ENCODE results near the gene ZFP3. TPM values are rescaled to one million over a fixed set of nuclear protein-coding genes. Genes with fewer than 3 reads are reported as not detected.
"Not testable (repeated sequence)": the region's sequence is repeated elsewhere in the genome, so short reads cannot be mapped to it uniquely, and the experiment has no call there.

The ZFP3 gene
- total RNA-seq, 1 donor from 2014 or later: 0.21 TPM

GRCh38 chr17:5135726-5136579 is 57.7 kb downstream of the ZFP3 start:
- Histone ChIP-seq H3K36me3 (no peaks in the 10 kb centered on the region), H3K27ac (no peak overlapping the region), H3K27me3 (no peaks in the 10 kb centered on the region), H3K4me3 (no peak overlapping the region), H3K9me3 (no peaks in the 10 kb centered on the region), H3K4me1 (no peaks in the 10 kb centered on the region)
- no peak for DNase-seq (ENCODE audit: low spot score in 2 of 2)
- TF ChIP-seq CTCF (IDR thresholded peaks at IDR 0.05): no peak
- intact Hi-C loops (cut with DNase I): no loop called here

DNA sequence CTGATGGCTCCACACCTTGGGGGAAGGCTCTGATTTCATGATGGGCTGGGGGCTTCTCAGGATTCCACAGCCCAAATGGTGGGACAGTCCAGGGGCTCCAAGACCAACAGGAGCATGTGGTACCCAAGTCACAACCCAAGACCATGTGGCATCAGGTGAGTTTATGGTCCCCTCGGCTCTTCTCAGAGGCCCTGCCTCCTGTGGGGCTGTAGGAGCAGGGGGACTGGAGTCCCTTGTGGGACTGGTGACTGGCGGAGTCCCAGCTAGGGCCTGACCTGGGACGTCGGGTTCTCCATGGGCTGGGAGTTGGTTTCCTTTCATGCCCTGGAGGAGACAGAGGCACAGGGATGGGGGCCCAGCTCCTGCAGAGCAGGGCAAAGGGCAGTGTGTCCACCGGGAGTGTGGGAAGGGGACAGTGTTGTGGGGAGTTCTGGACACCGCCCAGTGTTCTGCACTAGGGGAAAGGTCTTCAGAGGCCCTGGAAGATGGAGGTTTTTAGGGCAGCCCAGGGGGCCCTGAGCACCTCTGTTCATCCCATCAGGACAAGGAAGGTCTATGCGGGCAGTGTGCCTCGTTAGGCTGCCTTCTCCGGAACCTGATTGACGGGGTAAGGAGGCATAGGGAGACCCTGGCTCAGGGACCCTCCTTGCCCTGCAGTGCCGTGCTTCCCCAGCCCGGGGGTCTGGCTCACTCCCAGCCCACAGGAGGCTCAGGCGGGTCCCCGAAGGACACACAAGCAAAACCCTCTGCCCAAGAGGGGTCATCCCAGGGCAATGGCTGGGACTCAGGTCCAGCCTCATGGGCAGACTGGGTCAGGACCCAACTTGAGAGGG is 58.5 kb downstream of the ZFP3 start:
- H3K27me3 ChIP-seq; H3K9me3 ChIP-seq; H3K27ac ChIP-seq; intact Hi-C loops (cut with DNase I); DNase-seq (ENCODE audit: low spot score in 2 of 2); H3K4me1 ChIP-seq; H3K36me3 ChIP-seq; H3K4me3 ChIP-seq: not testable (repeated sequence)

DNA sequence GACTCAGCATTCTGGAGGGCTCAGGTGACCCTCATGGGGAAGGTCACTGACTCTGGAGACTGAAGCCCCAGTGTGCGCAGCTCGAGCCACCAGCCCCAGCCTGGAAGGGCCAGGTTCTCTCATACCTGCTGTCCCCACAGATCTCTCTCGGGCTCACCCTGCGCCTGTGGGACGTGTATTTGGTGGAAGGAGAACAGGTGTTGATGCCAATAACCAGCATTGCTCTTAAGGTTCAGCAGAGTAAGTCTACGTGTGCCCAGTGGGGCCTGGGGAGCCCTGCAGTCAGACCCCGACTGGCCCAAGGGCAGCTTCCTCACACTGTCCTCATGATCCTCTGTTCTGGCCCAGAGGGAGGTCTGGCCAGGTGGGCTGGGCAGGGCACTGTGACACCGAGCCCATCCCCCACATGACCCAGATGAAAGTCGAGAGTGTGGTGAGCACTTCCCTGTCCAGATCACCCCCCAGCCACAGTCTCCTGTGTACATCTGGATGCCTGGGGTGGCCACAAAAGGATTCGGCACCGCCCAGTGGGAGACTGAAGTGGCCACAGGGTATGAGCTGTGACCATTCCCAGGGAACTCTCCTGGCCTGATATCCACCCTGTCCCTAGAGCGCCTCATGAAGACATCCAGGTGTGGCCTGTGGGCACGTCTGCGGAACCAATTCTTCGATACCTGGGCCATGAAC is 59.4 kb downstream of the ZFP3 start:
- H3K4me1 ChIP-seq; H3K4me3 ChIP-seq; H3K9me3 ChIP-seq; H3K27ac ChIP-seq; H3K36me3 ChIP-seq; H3K27me3 ChIP-seq; DNase-seq (ENCODE audit: low spot score in 2 of 2); intact Hi-C loops (cut with DNase I): not testable (repeated sequence)

DNA sequence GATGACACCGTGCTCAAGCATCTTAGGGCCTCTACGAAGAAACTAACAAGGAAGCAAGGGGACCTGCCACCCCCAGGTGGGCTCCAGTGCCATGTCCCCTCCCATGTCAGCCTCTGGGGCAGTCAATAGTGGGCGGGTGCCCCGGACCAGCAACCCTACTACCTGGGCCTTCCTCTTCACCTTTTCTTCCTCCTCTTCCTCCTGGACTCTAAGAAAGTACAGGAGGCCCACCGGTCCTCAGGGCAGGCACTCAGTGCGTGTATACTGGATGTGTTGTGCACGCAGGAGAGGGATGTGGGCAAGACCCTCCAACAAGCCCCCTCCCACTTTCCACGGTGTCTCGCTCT is 59.9 kb downstream of the ZFP3 start:
- H3K9me3 ChIP-seq; H3K36me3 ChIP-seq; H3K4me3 ChIP-seq; intact Hi-C loops (cut with DNase I); H3K27ac ChIP-seq; H3K4me1 ChIP-seq; DNase-seq (ENCODE audit: low spot score in 2 of 2); H3K27me3 ChIP-seq: not testable (repeated sequence)

- H3K36me3 ChIP-seq: no peaks in the 10 kb centered on the region
- intact Hi-C loops (cut with DNase I): no loop called here
Observed at GRCh38 chr17:5138616-5139457, 60.6 kb downstream of the ZFP3 start.

GRCh38 chr17:5139458-5139732 is 61.1 kb downstream of the ZFP3 start:
- Histone ChIP-seq H3K27ac (no peak overlapping the region), H3K9me3 (no peaks in the 10 kb centered on the region), H3K4me3 (no peak overlapping the region), H3K36me3 (no peaks in the 10 kb centered on the region), H3K4me1 (no peaks in the 10 kb centered on the region), H3K27me3 (no peaks in the 10 kb centered on the region)
- intact Hi-C loops (cut with DNase I): no loop called here
- DNase-seq (ENCODE audit: low spot score in 2 of 2): no peak
- TF ChIP-seq CTCF (IDR thresholded peaks at IDR 0.05): no peak

More at GRCh38 chr17:5138616-5139457, 60.6 kb downstream of the ZFP3 start:
- no peak for TF ChIP-seq CTCF (IDR thresholded peaks at IDR 0.05)
- Histone ChIP-seq H3K9me3 (no peaks in the 10 kb centered on the region), H3K27me3 (no peaks in the 10 kb centered on the region), H3K4me1 (no peaks in the 10 kb centered on the region), H3K4me3 (no peak overlapping the region), H3K27ac (no peak overlapping the region)
- DNase-seq (ENCODE audit: low spot score in 2 of 2): no peak

DNA sequence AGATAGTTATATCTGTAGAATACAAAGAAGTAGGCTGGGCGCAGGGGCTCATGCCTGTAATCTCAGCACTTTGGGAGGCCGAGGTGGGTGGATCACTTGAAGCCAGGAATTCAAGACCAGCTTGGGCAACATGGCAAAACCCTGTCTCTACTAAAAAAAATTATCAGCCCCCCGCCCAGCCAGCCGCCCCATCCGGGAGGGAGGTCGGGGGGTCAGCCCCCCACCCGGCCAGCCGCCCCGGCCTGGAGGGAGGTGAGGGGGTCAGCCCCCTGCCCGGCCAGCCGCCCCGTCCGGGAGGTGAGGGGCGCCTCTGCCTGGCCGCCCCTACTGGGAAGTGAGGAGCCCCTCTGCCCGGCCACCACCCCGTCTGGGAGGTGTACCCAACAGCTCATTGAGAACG is 64.6 kb downstream of the ZFP3 start:
- H3K9me3 ChIP-seq; H3K36me3 ChIP-seq; H3K4me1 ChIP-seq; intact Hi-C loops (cut with DNase I); H3K4me3 ChIP-seq; H3K27ac ChIP-seq; DNase-seq (ENCODE audit: low spot score in 2 of 2); H3K27me3 ChIP-seq: not testable (repeated sequence)
